GM19043 (cell line): ENCODE data around the gene NBAS.
A peak's percentile ranks its signal among the peaks of the same experiment; 100 is the strongest.
"Not testable (repeated sequence)": the region's sequence is repeated elsewhere in the genome, so short reads cannot be mapped to it uniquely, and the experiment has no call there.

Experiments used
- ATAC-seq: cut with Tn5 transposase; IDR thresholded peaks from one replicate; pipeline ENCODE4 v1.9.1; 2021; ENCODE audit warnings: low read depth; ENCODE audit not compliant: unreplicated experiment

The NBAS gene

DNA sequence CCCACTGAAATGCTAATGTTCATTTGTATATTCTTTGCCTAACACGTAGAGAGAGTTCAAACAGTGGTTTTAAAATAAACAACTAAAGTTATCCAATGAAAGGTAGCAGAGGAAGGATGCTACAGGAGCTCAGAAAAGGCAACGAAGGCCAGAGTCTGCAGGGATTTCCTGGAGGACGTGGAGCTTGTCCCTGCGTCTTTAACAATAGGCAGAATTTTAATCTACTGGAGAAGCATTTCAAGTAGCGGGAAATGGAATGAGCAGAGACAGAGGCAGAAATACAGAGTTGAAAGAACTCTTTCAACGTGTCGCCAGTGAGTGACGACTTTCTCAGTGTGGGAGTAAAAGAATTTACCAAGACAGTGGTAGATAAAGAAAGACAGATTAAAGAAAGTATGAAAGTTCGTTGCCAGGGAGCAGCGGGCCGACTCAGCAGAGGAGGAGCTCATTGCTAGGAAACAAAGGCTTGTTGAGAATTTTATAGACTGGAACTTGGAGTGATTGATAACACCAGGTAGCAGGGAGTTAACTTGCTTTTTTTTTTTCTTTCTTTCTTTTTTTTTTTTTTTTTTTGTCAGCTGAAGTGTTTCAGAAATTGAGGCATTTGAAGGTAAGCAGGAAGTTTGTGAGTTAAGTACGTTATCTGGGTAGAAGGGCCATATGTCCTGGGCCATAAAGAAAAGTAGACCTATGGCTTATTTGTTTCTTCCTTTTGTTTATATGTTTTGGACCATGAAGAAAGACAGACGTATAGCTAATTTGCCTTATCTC, 625 bp upstream of the NBAS start:
- peak; percentile 26 for ATAC-seq

DNA sequence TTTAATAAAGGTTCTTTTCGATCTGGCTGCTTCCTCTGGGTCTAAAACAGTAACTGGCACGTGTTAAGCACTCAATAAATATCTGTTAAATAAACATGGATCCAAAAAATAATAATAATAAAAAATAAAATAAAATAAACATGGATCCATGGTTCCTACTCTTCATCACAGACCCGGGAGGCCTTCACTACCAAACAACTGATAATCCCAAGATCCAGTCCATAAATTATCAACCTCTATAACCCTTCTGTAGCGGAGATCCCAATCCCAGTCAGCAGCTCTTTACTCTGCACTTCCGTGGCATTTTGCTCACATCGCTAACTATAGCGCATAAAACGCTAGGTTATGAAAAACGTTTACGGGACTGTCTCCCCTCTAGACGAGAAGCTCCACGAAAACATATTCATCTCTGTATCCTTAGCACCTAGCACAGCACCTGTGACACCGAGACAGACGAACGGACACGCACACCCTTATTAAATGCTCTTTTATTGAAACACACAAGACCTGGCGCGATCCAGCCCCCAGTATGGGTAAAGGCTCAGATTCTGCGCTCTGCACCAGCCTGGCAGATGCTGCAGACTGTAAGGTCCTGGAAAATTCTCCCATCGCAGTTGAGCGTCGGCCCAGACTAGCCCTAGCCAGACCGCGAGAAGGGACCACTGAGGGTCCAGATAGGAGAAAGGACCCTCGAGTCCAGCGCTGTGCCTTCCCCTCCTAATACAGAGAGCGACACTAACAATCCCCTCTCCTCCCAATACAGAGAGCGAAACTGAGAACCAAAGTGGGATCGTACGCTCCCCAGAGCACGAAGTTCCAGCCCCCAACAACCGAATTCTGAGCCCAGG, 770 bp downstream of the NBAS start:
- ATAC-seq, result peak; percentile 38

DNA sequence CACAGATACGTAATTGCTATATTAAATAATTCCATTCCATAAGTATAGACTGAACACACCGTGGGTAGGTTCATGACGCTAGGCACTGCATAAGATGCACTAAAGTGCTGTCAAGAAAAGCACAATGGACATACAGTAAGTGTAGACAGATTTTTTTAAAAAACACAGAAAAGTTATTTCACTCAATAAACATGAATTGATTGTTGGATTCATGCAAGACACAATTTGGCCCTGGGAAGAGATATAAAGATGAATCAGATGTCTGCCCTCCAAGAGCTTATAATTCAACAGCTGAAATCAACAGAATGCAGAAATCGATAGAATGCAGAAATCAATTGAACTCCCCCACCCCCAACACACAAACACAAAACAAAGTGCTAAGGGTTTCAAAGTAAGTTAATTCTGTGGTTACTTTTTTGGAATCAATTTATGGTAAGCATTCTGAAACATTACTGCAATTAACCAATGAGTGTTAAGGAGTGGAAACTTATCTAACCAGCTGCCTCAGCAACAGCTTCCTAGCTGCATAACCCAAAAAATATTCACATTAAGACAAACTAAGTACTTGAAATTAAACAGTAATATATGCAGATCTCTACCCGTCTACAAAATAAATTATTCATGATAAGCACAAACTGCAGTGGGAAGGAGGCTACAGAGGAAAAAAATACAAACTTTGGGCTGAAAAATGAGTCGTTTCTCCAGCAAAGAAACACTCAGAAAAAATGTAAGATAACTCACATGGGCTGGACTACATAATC, 1.6 kb downstream of the NBAS start:
- ATAC-seq, result no peak

DNA sequence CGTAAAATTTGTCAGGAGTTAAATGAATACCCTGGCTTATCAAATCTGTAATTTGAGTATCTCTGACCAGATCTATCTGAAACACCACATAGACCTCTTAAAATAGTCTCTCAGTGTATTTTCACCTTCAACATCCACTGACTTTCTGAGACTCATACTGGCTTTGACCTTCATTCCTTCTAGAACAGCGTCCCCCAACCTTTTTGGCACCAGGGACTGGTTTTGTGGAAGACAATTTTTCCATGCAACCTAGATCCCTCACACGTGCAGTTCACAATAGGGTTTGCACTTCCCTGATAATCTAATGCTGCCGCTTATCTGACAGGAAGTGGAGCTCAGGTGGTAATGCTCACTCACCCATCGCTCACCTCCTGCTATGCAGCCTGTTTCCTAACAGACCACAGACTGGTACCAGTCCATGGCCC, 3.2 kb downstream of the NBAS start:
- ATAC-seq, result no peak

DNA sequence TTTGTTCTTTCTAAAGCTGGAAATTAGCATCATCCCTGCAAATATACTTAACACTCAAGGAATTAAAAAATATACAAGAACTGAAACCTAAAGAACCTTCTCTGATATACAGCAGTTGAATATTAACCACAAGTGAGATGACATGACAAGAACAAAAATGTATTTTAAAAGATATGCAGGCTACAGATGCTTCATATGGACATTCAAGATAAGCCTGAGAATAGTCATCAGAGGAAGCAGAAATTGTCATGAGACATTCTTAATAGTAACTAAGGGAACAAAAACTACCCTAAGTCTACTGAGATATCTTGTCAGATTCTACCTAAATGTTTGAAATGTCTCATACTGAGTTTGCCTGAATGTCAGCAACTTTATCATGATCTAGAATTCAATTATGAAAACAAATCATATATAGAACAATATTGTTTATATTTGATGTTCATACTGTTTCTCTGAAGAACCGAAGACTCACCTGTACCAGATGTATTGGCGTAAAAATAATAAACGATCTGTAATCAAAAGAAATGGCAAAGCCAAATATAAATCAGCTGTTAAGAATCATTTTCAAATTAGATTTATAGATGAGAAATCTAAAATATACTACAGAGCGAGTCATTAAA, 4.7 kb downstream of the NBAS start:
- ATAC-seq, result no peak

DNA sequence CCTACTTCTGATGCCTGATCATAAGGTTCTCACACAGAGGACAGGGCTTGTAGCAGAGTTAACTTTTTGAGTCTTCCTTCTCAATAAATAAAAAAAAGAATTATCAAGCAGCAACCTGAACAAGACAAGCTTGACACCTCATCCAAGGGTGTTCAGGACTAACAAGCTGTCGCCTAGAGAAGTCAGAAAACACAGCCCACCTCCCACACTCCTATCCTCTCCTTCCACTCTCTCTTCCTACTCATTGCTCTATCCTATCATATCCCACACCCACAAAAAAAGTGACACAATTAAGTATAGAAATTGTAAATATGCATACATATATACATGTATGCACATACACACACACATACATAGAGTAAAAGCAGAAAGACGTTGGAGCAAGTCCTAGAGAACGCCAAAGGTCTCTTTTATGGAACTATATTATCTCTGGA, 5.4 kb downstream of the NBAS start:
- ATAC-seq, result no peak

DNA sequence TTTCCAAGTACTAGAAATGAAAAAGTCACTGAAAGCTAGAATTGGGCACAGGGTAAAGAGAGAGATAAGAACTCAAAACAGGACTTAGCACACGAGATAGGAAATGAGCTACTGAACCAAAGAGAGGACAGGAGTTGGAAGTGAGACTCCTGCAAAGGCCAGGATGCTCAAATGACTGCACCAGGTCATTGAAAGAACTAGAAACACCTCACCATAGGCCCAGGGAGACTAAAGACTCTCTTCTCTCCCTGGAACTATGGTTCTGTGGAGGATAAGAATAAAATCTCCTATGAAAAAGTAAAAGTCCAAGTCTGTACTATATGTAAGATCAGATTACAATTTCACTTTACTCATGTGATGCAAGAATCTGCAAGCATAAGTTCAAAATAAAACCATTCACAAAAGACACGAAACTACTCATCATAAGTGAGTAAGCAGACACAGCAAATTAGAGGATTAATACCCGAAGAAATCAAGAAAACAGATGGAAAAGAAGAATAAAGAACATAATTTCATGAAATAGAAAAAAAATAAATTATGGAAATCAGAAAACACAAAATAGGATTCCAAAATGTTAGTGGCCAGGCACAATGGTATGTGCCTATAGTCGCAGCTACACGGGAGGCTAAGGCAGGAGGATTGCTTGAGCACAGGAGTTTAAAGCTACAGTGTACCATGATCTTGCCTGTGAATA, 6.5 kb downstream of the NBAS start:
- no peak for ATAC-seq

DNA sequence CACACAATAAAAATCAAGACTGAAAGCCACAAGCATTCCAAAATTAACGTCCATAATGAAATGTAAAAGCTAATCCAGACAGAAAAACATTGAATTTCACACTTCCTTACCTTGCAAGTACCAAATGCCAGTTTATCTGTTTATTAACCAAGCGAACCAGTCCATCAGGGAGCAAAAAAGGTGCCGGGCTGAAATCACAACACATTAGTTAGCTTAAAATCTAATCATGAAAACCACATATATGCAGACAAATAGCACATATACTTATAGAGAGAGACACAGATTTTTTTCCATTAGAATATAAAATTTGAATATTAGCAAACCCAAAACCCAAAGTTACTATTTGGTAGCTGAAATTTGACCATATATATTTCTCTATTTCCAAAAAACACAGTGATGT, 7.2 kb downstream of the NBAS start:
- ATAC-seq, result no peak

DNA sequence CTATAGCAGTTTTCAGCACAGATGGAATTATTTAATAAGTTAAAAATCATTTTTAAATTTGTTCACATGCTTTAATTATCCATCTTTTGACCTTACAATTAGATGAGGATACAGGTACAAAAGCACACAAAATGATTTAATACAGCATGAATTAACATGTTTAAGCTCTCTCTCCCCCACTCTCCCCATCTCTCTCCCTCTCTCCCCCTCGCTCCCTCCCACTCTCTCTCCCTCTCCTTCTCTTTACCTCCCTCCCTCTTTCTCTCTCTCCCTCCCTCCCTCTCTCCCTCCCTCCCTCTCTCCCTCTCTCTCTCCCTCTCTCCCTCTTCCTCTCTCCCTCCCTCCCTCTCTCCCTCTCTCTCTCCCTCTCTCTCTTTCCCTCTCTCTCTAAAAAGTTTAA, 7.6 kb downstream of the NBAS start:
- ATAC-seq, result no peak

DNA sequence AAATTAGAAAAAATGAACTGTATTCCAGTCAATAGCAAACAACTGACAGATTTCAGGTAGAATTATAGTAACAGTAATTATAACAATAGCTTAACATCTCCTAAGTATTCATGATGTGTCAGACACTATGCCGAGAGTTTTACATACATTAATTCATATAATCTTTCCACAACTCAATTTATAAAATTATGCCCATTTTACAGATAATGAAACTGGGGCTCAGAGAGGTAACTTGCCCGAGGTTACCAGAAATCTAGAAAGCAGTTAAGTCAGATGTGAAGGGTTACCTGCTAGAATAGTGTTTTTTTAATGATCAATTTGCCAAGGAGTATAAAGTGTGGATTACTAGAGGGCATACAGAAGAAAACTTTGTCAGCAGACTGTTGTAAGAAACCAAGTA, 12.2 kb downstream of the NBAS start:
- ATAC-seq, result no peak

DNA sequence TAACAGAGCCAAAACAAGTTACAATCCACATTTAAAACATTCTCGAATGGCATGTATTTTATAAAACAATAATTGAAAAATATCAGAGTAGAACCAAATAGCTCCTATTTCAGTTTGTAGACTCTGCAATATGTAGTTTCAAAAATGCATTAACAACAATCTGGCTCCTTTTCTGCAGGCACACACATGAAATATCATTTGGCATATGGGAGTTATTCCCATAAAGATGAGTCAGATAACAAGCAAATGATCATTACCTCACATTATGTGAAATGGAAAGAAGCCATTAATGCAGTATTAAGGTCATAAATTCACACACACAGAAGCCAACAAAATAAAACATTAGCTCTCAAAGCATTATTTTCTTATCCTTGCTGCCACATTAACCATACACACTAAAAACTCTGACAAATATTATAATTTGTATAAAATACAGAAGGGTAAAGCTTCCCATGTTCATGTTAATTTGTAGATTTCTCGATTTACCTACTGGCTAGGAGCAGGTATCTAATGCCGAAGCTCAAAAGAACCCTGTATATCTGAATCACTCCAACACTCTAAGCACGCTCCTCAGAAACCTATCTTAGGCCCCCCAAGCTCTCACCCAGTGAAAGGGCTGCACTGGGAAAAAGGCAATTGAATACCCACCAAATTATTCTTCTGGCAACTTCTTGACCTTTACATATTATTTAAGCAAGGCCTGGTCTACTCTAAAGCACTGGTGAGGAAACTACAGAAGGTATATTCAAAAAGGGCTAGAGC, 13.8 kb downstream of the NBAS start:
- ATAC-seq, result no peak

DNA sequence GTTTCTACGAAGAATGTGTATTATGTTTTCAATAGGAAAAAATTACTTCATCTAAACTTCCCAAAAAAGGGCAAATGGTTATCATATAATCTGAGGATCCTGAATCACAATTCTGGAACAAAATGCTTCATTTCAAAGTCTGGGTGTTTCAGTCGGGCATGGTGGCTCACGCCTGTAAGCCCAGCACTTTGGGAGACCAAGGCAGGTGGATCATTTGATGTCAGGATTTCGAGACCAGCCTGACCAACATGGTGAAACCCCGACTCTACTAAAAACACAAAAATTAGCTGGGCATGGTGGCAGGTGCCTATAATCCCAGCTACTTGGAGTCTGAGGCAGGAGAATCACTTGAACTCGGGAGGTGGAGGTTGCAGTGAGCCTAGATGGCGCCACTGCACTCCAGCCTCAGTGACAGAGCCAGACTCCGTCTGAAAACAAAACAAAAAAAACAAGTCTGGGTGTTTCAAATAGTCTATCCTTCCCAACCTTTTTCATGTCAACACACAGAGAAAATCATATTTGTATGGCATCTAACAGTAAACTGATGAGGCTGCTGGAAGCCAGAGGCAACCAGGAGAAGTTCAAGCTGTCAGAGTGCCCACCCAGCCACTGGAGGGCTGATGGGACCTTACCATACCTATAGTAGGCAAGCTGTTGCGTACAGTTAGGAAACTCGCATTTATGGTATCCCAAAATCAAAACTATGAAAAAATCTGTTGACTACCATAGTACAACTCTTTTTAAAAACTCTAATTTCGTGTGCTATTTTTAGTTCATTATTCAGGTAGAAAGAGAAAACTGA, 14.6 kb downstream of the NBAS start:
- no peak for ATAC-seq

DNA sequence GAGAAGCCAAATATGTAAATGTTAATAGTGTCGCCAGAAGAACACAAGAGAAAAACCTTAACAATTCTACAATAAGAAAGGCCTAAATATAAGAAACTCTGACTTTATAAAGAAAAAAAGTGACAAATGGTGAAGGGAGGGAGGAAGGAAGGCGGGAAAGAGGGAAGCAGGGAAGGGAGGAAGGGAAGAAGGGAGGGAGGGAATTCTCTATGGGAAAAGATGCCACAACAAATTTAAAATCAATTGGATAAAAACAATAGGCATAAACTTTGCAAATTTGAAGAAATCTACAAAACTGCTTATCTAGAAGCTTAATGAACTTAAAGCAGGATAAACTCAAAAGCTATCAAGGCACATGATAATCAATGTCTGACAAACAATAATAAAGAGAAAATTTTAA, 16.9 kb downstream of the NBAS start:
- no peak for ATAC-seq

DNA sequence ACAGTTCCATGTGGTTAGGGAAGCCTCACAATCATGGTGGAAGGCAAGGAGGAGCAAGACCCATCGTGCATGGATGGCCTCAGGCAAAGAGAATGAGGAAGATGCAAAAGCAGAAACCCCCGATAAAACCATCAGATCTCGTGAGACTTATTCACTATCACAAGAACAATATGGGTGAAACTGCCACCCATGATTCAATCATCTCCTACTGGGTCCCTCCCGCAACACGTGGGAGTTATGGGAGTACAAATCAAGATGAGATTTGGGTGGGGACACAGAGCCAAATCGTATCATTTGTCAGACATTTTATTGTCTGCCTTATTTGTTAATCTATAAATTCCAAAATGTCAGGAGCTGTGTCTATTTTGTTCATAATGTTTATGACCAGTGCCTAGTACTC, 17.6 kb downstream of the NBAS start:
- no peak for ATAC-seq

DNA sequence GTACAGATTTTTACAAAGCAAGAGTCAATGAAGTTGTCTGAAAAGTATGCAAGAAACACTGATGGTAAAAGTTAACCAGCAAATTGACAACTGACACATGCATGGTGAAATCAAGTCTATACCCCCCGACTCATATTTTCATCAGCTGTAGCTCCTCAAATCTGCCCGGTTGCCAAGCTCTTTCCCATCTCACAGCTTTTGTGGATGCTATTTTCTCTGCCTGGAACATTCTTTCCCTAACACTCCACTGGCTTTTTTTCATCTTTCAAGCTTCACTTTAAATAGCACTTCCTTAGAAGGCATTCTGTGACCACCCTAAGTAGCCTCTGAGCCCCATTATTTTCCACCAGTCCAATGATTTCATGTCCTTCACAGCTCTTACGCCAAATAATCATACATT, 18.1 kb downstream of the NBAS start:
- ATAC-seq, result no peak

DNA sequence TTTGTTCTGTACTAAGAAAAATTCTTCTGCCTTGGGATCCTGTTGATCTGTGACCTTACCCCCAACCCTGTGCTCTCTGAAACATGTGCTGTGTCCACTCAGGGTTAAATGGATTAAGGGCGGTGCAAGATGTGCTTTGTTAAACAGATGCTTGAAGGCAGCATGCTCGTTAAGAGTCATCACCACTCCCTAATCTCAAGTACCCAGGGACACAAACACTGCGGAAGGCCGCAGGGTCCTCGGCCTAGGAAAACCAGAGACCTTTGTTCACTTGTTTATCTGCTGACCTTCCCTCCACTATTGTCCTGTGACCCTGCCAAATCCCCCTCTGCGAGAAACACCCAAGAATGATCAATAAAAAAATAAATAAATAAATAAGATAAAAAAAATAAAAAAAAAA, 18.9 kb downstream of the NBAS start:
- ATAC-seq, result not testable (repeated sequence)

DNA sequence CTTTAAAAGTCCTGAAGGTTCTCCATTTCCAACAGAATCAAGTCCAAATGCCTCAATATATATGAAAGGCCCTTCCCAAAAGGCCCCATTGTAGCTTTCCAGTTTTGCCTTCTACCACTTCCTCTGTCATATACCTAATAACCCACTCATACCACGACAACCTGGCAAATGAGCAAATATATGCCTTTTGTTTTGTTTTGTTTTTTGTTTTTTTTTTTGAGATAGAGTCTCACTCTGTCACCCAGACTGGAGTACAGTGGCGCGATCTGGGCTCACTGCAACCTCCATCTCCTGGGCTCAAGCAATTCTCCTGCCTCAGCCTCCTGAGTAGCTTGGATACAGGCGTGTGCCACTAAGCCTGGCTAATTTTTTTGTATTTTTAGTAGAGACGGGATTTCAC, 20.6 kb downstream of the NBAS start:
- ATAC-seq, result not testable (repeated sequence)

DNA sequence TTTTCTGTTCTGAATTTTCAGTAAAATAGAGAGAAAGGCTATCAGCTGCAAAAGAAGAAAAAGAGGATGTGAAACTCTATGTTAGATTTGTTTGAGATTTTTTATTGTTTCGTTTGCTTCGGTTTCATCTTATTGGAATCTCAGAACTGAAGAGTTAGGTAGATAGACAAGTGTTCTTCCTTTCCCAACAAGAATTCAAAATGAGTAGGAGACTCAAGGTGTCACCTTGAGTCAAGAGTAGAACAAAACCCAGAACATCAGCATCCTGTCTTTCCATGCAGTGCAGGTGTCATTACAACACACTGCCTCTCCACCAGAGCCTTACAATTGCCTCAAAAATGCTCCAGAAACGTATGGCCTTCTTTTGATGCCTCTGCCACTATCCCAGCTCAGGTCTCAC, 21.1 kb downstream of the NBAS start:
- peak; percentile 90 for ATAC-seq

DNA sequence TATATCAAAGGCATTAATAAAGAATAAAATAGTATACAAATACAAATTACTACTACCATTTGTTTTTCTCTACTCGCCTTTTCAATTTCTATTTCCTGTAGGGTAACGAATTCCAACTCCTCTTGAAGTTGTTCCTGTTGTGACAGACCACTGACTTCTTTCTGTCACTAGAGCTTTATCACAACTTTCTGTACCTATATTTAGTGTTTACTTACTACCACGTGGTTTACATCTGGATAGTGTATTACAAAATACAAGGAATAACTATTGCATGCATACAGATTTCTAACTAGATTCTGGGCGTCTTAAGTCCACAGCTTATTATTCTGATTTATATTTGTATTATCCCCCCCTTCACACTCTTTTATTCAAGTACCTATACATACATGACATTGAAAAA, 22.3 kb downstream of the NBAS start:
- no peak for ATAC-seq
